Breast epithelium (tissue), 3 donors: ENCODE results near the gene CRIM1.

ENCODE experiments used
- POLR2A ChIP-seq: fragments of 450-650 bp; IDR thresholded peaks from one replicate; pipeline ENCODE4 v1.6.1; 2016; ENCODE audit warnings: antibody characterized with exemption, mild to moderate bottlenecking, moderate library complexity
- TF ChIP-seq, protein P1 (sequence below), 3 donors: fragments of 450-650 bp; IDR thresholded peaks; one replicate each; pipeline ENCODE4 v1.5.1; 2016 to 2017; ENCODE audit warnings: antibody characterized with exemption in 3 of 3, mild to moderate bottlenecking in 3 of 3, moderate library complexity in 3 of 3

DNA sequence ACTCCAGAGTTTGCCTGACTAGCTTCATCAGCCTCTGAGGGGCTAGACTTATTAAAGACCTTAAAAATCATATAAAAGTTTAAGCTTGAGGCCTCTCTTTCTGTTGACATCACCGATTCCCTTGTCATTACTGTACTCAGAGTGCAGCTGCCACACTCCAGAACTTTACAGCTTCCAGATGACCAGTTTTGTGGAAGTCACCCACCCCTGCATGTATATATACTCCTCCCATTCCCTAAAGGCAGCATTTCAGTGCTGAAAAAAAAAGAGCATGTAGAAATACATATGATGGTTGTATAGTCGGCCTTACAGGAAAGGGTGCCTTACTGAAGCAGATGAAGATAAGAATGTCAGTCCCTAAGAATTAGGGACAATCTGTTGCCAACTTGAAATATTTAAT is 125.1 kb downstream of the CRIM1 start:
- TF ChIP-seq POLR2A: no peak
- TF ChIP-seq, protein P1, sequence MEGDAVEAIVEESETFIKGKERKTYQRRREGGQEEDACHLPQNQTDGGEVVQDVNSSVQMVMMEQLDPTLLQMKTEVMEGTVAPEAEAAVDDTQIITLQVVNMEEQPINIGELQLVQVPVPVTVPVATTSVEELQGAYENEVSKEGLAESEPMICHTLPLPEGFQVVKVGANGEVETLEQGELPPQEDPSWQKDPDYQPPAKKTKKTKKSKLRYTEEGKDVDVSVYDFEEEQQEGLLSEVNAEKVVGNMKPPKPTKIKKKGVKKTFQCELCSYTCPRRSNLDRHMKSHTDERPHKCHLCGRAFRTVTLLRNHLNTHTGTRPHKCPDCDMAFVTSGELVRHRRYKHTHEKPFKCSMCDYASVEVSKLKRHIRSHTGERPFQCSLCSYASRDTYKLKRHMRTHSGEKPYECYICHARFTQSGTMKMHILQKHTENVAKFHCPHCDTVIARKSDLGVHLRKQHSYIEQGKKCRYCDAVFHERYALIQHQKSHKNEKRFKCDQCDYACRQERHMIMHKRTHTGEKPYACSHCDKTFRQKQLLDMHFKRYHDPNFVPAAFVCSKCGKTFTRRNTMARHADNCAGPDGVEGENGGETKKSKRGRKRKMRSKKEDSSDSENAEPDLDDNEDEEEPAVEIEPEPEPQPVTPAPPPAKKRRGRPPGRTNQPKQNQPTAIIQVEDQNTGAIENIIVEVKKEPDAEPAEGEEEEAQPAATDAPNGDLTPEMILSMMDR (IDR thresholded peaks at IDR 0.05): no peak
